Central memory CD8-positive, alpha-beta T cell (primary cell): ENCODE measurements around the gene AMDHD1.
"Not testable (repeated sequence)": the region's sequence is repeated elsewhere in the genome, so short reads cannot be mapped to it uniquely, and the experiment has no call there.

Experiments used
- ATAC-seq: fragments of 150-1000 bp; cut with Tn5 transposase; replicated peaks from 2 replicates; pipeline ENCODE4 v1.10.0; 2022; ENCODE audit warnings: mild to moderate bottlenecking, moderate FRiP score, moderate number of reproducible peaks; ENCODE audit not compliant: poor library complexity, severe bottlenecking; ENCODE audit errors: extremely low read depth
- DNase-seq, 2 donors: peaks; one replicate each; pipeline ENCODE4 v3.0.0; 2021; ENCODE audit warnings: low spot score in 2 of 2
- H3K27ac Mint-ChIP-seq: one replicate; pipeline ENCODE4 v1.8.0; 2022; ENCODE audit warnings: low read depth, mild to moderate bottlenecking, moderate library complexity, mixed read lengths
- H3K27me3 Mint-ChIP-seq: one replicate; pipeline ENCODE4 v1.8.0; 2022; ENCODE audit warnings: mixed read lengths
- H3K36me3 Mint-ChIP-seq: one replicate; pipeline ENCODE4 v1.8.0; 2022; ENCODE audit warnings: mild to moderate bottlenecking, moderate library complexity, mixed read lengths; ENCODE audit not compliant: insufficient read depth
- H3K4me1 Mint-ChIP-seq: one replicate; pipeline ENCODE4 v1.8.0; 2022; ENCODE audit warnings: mixed read lengths
- H3K4me3 Mint-ChIP-seq: one replicate; pipeline ENCODE4 v1.8.0; 2022; ENCODE audit warnings: mild to moderate bottlenecking, moderate library complexity, mixed read lengths
- H3K9me3 Mint-ChIP-seq: one replicate; pipeline ENCODE4 v1.8.0; 2022; ENCODE audit warnings: mixed read lengths

Gene AMDHD1

DNA sequence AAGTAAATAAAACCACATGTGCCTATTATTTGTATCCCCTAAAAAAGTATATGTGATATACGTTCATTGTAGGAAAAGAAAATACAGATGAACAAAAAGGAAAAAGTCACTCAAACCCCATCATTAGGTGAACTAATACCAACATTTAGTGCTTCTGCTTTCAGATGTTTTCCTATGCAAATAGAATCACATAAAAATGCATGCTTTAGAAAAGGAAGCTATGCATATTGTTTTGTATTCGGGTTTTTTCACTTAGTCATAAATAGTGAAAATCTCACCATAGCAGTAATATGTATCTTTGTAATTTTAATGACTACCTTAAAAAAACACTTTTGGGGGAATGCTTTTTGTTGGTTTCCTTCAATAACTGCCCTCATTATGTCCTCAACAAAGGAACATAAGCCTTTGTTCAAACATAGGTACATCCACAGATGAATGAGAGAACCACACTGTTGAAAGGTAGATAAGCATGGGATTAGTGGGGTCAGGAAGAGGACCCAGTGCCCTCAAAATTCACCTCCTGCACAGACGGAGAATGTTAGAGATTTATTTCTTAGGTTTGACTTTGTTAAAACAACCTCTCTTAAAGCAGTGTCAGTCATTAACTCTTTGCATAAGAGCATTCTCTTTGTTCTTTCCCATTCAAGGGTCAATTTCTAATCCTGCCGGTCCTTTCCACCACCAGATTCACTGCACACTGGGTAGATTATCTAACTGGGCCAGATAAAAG lies 6.5 kb downstream of the AMDHD1 start:
- peaks cover 20% of the 10 kb centered on the region for H3K27me3 Mint-ChIP-seq
- no peak overlapping the region for H3K27ac Mint-ChIP-seq
- H3K9me3 Mint-ChIP-seq = peaks cover 5% of the 10 kb centered on the region
- H3K4me1 Mint-ChIP-seq = peaks cover 6% of the 10 kb centered on the region
- no peak overlapping the region for H3K4me3 Mint-ChIP-seq
- no peak for DNase-seq
- H3K36me3 Mint-ChIP-seq = no peaks in the 10 kb centered on the region
- no peak for ATAC-seq

DNA sequence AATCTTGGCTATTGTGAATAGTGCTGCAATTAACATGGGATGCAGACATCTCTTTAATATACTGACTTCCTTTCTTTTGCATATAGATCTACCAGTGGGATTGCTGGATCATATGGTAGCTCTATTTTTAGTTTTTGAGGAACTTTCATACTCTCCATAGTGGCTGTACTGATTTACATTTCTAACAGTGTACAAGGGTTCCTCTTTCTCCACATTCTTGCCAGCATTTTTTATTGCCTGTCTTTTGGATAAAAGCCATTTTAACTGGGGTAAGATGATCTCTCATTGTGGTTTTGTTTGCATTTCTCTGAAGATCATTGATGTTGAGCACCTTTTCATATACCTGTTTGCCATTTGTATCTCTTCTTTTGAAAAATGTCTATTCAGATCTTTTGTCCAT lies 8.4 kb downstream of the AMDHD1 start:
- H3K36me3 Mint-ChIP-seq = no peaks in the 10 kb centered on the region
- no peak for ATAC-seq
- DNase-seq = no peak
- H3K27ac Mint-ChIP-seq = no peak overlapping the region
- no peak overlapping the region for H3K4me3 Mint-ChIP-seq
- H3K9me3 Mint-ChIP-seq = peaks cover 5% of the 10 kb centered on the region
- no peaks in the 10 kb centered on the region for H3K4me1 Mint-ChIP-seq
- peaks cover 20% of the 10 kb centered on the region for H3K27me3 Mint-ChIP-seq

DNA sequence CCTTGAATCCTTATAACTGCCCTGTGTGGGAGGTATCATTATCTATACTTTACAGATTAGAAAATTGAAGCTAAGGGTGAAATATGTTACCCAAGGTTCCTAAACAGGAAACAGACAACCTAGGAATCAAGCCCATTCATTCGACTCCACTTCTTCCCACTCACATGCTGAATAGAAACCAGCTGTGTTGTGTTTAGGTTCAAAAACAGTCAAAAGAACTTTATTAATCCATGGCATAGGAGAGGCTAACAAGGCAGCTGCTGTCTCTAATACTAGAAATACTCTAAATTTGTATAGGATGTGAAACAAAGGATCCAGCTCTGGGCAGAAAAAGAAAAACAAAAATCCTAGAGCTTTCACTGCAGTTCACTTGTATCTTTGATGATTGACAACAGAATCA lies 9.9 kb downstream of the AMDHD1 start:
- Mint-ChIP-seq H3K27ac (no peak overlapping the region), H3K36me3 (no peaks in the 10 kb centered on the region), H3K9me3 (peaks cover 5% of the 10 kb centered on the region), H3K4me3 (no peak overlapping the region), H3K27me3 (peaks cover 20% of the 10 kb centered on the region), H3K4me1 (no peaks in the 10 kb centered on the region)
- DNase-seq (no peak), ATAC-seq (no peak)

DNA sequence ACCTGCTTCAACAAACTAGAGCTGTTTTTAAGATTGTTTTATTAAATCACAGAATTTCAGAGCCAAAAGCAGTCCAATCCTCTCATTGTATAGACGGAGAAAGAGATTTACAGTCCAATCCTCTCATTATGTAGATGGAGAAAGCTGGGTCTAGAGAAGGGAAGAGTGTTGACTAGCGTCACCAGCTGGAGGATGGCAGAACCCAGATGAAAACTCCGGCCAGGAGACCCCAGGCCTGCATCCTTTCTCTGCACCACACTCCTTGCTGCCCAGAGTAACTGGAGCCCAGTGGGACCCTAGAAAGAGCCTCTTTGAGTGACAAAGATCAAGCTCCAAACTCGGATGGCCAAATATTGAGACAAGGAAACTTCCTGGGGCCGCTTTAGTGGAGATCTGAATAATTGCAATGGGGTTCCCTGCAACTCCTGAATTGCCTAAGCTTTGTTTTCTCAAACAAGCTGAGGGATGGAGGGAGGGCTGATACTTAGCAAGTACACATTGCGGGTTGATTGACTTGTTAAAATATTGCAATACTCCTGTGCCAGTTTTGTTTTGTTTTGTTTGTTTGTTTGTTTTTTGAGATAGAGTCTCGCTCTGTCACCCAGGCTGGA lies 12.5 kb downstream of the AMDHD1 start:
- no peaks in the 10 kb centered on the region for H3K36me3 Mint-ChIP-seq
- H3K4me3 Mint-ChIP-seq = no peak overlapping the region
- no peak for ATAC-seq

DNA sequence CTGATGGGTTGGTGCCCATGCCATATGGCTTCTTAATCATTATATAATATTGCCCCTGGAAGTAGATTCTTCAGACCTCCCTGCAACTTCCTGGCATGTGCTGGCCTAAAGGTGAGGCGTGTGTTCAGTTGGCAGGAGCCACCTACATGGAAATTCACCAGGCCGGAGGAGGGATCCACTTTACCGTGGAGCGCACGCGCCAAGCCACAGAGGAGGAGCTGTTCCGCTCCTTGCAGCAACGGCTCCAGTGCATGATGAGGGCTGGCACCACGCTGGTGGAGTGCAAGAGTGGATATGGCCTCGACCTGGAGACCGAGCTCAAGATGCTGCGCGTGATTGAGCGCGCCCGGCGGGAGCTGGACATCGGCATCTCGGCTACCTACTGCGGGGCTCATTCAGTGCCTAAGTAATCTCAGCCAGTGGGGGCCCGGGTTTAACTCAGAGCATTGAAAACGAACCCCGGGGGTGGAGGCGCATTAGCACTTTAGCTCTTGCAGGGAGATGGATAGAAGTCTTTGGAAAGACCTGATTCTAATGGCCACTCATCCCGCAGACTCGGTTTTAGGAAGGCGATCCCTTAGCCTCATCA lies 13.5 kb downstream of the AMDHD1 start:
- Mint-ChIP-seq H3K9me3 (no peaks in the 10 kb centered on the region), H3K27me3 (peaks cover 16% of the 10 kb centered on the region), H3K4me1 (no peaks in the 10 kb centered on the region), H3K4me3 (no peak overlapping the region), H3K36me3 (no peaks in the 10 kb centered on the region), H3K27ac (no peak overlapping the region)
- DNase-seq (no peak), ATAC-seq (no peak)

More for the DNA sequence above, 12.5 kb downstream of the AMDHD1 start:
- no peak for DNase-seq
- H3K9me3 Mint-ChIP-seq = peaks cover 5% of the 10 kb centered on the region
- no peak overlapping the region for H3K27ac Mint-ChIP-seq
- H3K4me1 Mint-ChIP-seq = no peaks in the 10 kb centered on the region
- H3K27me3 Mint-ChIP-seq = peaks cover 26% of the 10 kb centered on the region

DNA sequence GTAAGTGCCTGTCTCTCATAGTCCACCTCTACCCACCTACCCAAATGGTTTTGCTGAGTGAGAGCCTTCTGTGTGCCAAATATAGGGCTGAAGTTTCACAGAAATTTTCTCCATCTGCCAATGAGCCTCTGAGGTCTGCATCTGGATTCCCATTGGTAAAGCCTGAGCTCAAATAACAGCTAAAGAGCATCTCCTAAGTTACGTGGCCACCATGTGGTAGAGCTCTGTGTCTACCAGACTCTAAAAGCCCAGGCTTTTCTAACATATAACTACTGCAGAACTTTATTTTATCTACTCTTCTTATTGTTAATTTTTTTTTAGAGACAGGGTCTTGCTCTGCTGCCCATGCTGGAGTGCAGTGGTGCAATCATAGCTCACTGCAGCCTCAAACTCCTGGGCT lies 16.0 kb downstream of the AMDHD1 start:
- Mint-ChIP-seq H3K36me3 (no peaks in the 10 kb centered on the region), H3K27me3 (peaks cover 8% of the 10 kb centered on the region), H3K4me3 (no peak overlapping the region), H3K27ac (no peak overlapping the region), H3K9me3 (no peaks in the 10 kb centered on the region), H3K4me1 (no peaks in the 10 kb centered on the region)
- ATAC-seq (no peak), DNase-seq (no peak)

DNA sequence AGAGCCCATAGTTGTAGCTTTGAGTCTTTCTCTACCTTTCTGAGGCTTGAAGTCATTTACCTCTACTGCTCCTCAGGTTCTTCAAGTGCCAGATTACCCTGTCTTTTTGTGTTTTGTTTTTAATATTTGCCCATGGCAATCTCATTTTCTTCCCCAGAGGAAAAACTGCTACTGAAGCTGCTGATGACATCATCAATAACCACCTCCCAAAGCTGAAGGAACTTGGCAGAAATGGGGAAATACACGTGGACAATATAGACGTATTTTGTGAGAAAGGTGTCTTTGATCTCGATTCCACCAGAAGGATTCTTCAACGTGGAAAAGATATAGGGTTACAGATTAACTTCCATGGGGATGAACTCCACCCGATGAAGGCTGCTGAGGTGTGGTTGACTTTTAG lies 17.1 kb downstream of the AMDHD1 start:
- ATAC-seq (no peak), DNase-seq (no peak)
- H3K27me3 Mint-ChIP-seq = peaks cover 8% of the 10 kb centered on the region
- no peaks in the 10 kb centered on the region for H3K4me1 Mint-ChIP-seq
- H3K36me3 Mint-ChIP-seq = no peaks in the 10 kb centered on the region
- no peak overlapping the region for H3K27ac Mint-ChIP-seq
- H3K9me3 Mint-ChIP-seq = no peaks in the 10 kb centered on the region
- H3K4me3 Mint-ChIP-seq = no peak overlapping the region

DNA sequence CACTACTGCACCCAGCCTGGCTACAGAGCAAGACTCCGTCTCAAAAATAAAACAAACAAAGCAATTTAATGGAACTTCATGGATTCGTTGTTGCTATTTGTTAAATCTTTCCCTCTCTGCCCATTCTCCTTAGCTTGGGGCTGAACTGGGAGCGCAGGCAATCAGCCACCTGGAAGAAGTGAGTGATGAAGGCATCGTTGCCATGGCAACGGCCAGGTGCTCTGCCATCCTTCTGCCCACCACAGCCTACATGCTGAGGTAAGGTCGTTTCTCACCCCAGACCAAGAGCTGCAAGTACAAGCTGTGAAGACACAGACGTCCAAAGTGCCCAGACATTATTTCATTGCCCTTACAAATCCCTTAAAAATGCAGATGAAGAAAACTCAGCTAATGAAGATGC lies 19.1 kb downstream of the AMDHD1 start:
- no peaks in the 10 kb centered on the region for H3K4me1 Mint-ChIP-seq
- no peak for DNase-seq

DNA sequence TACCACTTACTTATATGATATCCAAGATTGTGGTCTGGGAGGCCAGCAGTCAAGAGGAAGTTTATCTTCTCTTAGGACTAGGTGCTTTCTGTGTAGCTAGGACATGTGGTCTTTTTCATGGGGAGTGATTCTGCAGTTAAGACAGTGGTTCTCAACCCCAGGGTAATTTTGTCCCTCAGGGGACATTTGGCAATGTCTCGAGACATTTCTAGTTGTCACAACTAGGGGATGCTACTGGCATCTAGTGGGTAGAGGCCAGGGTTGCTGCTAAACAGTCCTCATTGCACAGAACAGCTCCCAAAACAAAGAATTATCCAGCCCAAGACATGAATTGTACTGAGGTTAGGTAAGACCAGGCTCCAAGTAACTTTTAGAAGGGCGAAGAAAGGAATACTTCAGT lies 20.0 kb downstream of the AMDHD1 start:
- no peak for DNase-seq
- no peaks in the 10 kb centered on the region for H3K4me1 Mint-ChIP-seq
- ATAC-seq = no peak
- H3K27ac Mint-ChIP-seq = no peak overlapping the region
- no peak overlapping the region for H3K4me3 Mint-ChIP-seq
- H3K27me3 Mint-ChIP-seq = peaks cover 8% of the 10 kb centered on the region
- no peaks in the 10 kb centered on the region for H3K36me3 Mint-ChIP-seq
- H3K9me3 Mint-ChIP-seq = no peaks in the 10 kb centered on the region

More for the DNA sequence above, 19.1 kb downstream of the AMDHD1 start:
- ATAC-seq = no peak
- Mint-ChIP-seq H3K4me3 (no peak overlapping the region), H3K36me3 (no peaks in the 10 kb centered on the region), H3K27ac (no peak overlapping the region), H3K27me3 (peaks cover 8% of the 10 kb centered on the region), H3K9me3 (no peaks in the 10 kb centered on the region)

DNA sequence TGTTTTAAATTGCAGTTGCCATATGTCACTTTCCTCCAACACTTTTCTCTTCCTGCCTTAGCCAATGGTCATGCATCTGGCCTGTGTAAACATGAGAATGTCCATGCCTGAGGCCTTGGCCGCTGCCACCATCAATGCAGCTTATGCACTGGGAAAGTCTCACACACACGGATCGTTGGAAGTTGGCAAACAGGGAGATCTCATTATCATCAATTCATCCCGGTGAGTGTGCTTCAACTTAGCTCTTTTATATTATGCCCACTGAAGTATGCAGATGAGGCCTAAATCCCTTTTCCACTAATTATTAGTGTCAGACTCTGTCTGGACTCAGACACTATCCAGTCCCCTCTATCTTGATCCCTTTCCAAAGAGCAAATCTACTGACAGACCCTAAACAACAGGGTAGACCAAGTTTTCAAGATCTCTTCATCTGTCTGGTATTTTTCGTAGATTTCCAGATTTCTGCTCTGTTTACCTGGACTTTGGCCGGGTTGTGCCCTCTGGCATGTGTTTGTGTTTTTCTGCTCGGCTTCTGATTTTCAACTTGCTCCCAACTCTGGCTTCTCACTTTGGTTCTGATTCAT lies 23.2 kb downstream of the AMDHD1 start:
- Mint-ChIP-seq H3K27me3 (no peaks in the 10 kb centered on the region), H3K27ac (no peak overlapping the region), H3K36me3 (no peaks in the 10 kb centered on the region), H3K9me3 (no peaks in the 10 kb centered on the region), H3K4me3 (no peak overlapping the region), H3K4me1 (no peaks in the 10 kb centered on the region)
- DNase-seq (no peak), ATAC-seq (no peak)

DNA sequence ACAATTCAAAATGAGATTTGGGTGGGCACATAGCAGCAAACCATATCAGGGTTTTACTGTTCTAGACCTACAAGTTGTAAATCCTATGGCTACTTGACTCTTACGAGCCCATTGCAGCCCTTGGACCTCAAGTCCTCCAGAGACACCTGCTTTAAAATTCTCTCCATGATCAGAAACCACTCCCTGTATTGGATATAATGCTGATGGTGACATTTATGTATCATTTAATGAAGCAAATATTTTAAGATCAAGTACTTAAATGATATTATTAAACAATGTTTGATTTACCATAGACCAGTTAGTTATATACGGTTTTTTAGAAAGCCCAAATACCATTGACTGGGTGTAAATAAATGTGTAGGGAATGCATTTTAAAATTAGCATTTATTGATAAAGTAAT lies 24.2 kb downstream of the AMDHD1 start:
- Mint-ChIP-seq H3K4me3 (no peak overlapping the region), H3K27me3 (no peaks in the 10 kb centered on the region), H3K36me3 (no peaks in the 10 kb centered on the region), H3K9me3 (no peaks in the 10 kb centered on the region), H3K4me1 (no peaks in the 10 kb centered on the region), H3K27ac (no peak overlapping the region)
- ATAC-seq (no peak), DNase-seq (no peak)

DNA sequence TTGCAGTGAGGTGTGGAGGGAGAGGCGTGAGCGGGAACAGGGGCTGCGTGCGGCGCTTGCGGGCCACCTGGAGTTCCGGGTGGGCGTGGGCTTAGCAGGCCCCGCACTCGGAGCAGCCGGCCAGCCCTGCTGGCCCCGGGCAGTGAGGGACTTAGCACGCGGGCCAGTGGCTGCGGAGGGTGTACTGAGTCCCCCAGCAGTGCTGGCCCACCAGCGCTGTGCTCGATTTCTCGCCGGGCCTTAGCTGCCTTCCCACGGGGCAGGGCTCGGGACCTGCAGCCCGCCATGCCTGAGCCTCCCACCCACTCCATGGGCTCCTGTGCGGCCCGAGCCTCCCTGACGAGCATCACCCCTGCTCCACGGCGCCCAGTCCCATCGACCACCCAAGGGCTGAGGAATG lies 26.0 kb downstream of the AMDHD1 start:
- H3K4me1 Mint-ChIP-seq, H3K27me3 Mint-ChIP-seq, H3K27ac Mint-ChIP-seq, H3K4me3 Mint-ChIP-seq, DNase-seq, H3K36me3 Mint-ChIP-seq, H3K9me3 Mint-ChIP-seq, ATAC-seq: not testable (repeated sequence)

DNA sequence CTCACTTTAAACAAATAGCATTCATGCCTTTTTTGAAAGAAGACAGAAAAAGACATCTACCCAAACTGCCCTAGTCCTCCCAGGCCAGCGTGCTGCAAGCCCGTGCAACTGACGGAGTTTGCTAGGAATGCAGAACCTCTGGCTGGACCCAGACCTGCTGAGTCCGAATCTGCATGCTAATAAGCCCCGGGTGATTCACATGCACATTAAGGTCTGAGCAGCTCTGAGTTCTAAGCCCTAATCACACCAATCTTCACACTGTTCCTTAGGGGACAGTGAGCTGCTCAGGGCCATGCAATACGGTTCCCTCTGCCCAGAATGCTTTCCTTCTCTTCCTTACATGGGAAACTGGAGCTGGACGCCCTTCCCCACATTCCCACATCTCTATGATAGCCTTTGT lies 27.8 kb downstream of the AMDHD1 start:
- Mint-ChIP-seq H3K4me1 (no peaks in the 10 kb centered on the region), H3K36me3 (no peaks in the 10 kb centered on the region), H3K4me3 (no peak overlapping the region), H3K27ac (no peak overlapping the region), H3K9me3 (no peaks in the 10 kb centered on the region), H3K27me3 (no peaks in the 10 kb centered on the region)
- ATAC-seq (no peak), DNase-seq (no peak)
